GM10248 (cell line): ENCODE measurements around the gene ADAMTSL1.

ENCODE experiments used
- CTCF ChIA-PET: fragments of 300-600 bp; sonication (Branson Sonifier 250); formaldehyde crosslinking; extraction: SDS; loops from one replicate; lab custom pipeline; 2021; ENCODE audit warnings: antibody characterized with exemption; lab: Yijun Ruan, JAX
- POLR2A ChIA-PET: fragments of 350-650 bp; sonication (Branson Sonifier 250); formaldehyde crosslinking; extraction: SDS; loops from one replicate; lab custom pipeline; 2020; ENCODE audit warnings: antibody characterized with exemption; lab: Yijun Ruan, JAX
- DNase-seq: peaks from one replicate; pipeline ENCODE4 v3.0.0; 2012; ENCODE audit errors: extremely low spot score
- TF ChIP-seq, protein P1 (sequence below): IDR thresholded peaks from 2 replicates; pipeline ENCODE4 v1.5.1; 2012; ENCODE audit warnings: mild to moderate bottlenecking, low read depth; ENCODE audit errors: extremely low read depth, missing control alignments, control extremely low read depth

Gene ADAMTSL1

DNA sequence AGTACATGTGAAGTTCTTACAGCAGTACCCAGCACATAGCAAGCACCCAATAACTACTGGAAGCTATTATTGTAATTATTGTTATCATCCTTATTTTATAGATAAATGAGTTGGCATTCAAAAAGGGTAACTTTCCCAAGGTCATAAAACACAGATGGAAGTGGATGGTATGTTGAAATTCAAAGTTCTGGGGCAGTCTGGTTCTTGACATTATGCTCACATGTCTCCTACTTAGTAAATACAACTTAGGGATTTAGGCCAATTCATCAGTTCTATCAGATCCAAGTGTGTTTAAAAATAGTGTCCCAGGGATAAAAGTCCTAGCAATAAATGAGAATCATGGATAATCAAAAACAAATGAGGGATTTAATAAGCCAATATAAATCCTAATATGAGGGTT lies 265.2 kb downstream of the ADAMTSL1 start:
- no peak for DNase-seq
- TF ChIP-seq, protein P1, sequence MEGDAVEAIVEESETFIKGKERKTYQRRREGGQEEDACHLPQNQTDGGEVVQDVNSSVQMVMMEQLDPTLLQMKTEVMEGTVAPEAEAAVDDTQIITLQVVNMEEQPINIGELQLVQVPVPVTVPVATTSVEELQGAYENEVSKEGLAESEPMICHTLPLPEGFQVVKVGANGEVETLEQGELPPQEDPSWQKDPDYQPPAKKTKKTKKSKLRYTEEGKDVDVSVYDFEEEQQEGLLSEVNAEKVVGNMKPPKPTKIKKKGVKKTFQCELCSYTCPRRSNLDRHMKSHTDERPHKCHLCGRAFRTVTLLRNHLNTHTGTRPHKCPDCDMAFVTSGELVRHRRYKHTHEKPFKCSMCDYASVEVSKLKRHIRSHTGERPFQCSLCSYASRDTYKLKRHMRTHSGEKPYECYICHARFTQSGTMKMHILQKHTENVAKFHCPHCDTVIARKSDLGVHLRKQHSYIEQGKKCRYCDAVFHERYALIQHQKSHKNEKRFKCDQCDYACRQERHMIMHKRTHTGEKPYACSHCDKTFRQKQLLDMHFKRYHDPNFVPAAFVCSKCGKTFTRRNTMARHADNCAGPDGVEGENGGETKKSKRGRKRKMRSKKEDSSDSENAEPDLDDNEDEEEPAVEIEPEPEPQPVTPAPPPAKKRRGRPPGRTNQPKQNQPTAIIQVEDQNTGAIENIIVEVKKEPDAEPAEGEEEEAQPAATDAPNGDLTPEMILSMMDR, result no peak
- CTCF ChIA-PET, result interaction anchor here (1.5 kb wide), 1 partner anchor 8 kb away, joined by 4 read pairs; no protein-coding TSS in a partner anchor
- POLR2A ChIA-PET, result no interaction called here

DNA sequence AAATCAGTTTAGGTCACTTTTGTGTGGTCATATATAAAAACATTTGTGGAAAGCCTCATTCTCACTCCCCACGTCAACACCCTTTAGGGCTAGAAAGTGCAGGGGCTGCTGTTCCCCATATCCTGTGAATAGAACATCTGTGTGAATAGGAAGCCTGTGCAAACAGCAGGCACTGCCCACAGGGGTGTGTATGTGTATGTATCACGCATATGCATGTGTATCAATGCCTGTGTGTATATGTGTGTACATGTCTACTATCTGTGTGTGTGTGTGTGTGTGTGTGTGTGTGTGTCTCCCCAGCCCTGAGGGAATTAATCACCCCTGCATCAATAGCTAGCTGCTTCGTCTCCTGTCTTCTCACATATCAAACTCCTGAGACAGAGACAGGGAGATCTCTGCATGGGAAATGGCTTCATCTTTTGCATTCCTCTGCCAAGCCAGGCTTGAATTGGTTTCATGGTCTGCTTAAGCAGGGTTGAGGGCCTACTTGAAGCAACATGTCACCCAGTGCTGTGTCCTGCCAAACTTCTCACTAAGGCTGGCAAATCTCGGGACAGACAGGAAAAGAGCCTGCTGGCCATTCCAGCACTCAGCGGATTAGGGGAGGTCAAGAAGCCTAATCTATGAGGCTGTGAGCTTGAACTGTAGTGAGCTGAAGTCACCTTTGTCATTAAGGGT lies 265.8 kb downstream of the ADAMTSL1 start:
- ChIA-PET CTCF (interaction anchor here (1.5 kb wide), 1 partner anchor 8 kb away, joined by 4 read pairs; no protein-coding TSS in a partner anchor), POLR2A (interaction anchor here (0.6 kb wide), 1 partner anchor 599 kb away, joined by 3 read pairs; no protein-coding TSS in a partner anchor)
- no peak for DNase-seq
- TF ChIP-seq, protein P1, result no peak

DNA sequence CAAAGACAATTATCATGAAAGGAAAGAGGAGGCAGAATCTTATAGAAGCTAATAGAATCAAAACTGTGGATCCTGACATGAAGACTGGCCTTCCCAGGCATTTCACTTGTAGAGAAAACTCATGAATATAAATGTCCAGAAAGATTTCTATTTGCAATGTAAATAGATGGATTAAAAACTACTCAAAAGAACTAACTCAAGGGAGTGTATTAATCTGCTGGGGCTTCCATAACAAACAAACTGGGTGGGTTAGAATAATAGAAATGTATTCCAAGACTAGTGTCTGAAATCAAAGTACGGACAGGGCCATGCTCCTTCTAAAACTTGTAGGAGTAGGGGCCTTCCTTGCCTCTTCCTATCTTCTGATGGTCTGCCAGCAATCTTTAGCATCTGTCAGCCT lies 267.4 kb downstream of the ADAMTSL1 start:
- TF ChIP-seq, protein P1, result no peak
- no peak for DNase-seq
- ChIA-PET POLR2A (no interaction called here), CTCF (no interaction called here)

DNA sequence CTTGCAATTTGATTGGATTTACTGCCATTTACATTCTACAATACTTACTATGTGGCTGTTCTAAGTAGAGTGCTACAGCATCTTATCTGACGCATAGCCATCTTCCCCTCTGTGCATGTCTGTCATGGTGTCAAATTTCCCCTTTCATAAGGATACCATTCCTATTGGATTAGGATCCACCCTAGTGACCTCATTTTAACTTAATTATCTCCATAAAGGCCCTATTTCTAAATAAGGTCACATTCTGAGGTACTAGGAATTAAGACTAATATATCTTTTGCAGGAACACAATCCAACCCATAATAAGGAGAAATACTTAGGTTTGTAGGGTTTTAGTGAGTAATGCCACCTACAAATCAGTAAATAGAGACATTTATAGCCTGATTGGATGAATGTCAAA lies 268.0 kb downstream of the ADAMTSL1 start:
- CTCF ChIA-PET, result no interaction called here

DNA sequence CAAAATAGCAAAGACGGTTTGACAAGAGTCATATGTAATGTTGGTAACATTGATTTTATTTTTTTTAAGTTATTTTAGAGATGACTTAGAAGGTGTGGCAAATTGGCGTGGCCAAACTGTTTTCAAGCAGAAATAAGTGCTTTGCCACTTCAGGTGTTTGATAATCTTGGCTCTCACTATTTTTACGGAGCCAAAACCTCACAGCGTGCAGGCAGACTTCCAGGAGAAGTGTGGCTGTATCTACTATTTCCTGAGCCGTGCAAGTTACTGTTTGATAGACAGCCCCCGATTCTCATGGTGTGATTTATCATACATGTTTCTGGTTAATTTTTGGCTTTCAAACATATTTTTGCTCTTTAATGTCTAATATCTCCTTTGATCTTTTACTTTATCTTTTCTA lies 269.5 kb downstream of the ADAMTSL1 start:
- ChIA-PET POLR2A (no interaction called here), CTCF (interaction anchor here (0.9 kb wide), 1 partner anchor 9 kb away, joined by 3 read pairs; no protein-coding TSS in a partner anchor)
- DNase-seq, result no peak
- TF ChIP-seq, protein P1, result no peak

More for the DNA sequence above, 268.0 kb downstream of the ADAMTSL1 start:
- POLR2A ChIA-PET, result no interaction called here
- TF ChIP-seq, protein P1, result no peak
- DNase-seq, result no peak

DNA sequence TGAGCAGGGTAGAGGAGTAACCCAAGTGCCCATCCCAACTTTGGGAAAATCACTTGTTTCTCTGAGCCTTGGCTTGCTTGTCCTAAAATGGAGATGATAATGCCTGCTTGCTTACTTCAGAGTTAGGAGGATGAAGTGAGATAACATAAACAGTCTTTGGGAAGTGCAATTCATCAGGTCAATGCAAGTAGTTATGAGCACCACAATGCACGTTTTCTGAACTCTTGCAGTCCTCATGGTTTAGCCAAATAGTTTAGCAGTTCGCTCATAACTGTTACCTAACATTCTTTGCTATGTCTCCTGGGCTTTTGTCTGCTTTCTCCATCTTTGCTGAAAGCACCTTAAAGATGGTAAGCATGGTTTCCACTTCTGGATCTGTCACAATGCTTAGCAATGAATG lies 270.0 kb downstream of the ADAMTSL1 start:
- ChIA-PET POLR2A (no interaction called here), CTCF (no interaction called here)
- DNase-seq, result no peak
- TF ChIP-seq, protein P1, result no peak
